Measurements from ENCODE around the gene DYNC1H1.

DNA sequence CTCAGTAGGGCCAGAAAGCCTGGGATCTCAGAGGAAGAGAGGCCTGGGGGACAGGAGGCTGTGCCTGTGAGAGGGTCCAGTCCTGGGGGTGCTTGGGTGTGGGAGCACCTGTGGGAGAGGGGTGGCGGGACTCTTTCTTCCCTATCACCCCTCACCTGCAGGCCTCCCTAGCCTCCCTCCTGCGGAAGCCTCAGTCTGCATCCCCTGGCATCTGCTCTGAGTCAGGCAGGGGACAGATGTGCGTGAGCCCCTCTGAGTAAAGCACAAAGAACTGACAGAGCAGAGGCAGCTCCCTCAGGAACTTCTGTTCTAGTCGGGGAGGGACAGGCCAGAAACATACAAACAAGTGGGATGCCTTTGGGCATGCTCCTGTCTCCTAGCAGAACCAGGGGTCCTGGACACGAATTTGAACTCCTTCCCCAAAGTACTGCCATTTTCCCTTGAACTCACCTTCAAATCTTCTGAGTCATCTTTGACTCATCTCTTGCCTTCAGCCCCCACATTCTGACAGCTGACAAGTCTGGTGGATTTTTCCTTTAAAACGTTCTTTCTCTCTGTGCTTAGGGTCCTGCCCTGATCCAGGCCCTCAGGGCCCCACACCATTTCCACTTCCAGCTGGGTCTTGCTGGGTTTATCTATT is 131.0 kb downstream of the DYNC1H1 start:
- TF ChIP-seq, protein P1, sequence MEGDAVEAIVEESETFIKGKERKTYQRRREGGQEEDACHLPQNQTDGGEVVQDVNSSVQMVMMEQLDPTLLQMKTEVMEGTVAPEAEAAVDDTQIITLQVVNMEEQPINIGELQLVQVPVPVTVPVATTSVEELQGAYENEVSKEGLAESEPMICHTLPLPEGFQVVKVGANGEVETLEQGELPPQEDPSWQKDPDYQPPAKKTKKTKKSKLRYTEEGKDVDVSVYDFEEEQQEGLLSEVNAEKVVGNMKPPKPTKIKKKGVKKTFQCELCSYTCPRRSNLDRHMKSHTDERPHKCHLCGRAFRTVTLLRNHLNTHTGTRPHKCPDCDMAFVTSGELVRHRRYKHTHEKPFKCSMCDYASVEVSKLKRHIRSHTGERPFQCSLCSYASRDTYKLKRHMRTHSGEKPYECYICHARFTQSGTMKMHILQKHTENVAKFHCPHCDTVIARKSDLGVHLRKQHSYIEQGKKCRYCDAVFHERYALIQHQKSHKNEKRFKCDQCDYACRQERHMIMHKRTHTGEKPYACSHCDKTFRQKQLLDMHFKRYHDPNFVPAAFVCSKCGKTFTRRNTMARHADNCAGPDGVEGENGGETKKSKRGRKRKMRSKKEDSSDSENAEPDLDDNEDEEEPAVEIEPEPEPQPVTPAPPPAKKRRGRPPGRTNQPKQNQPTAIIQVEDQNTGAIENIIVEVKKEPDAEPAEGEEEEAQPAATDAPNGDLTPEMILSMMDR (IDR thresholded peaks at IDR 0.05; ENCODE audit: insufficient read depth, low read depth, low read length), result no peak
- no peak for TF ChIP-seq EZH2 (IDR thresholded peaks at IDR 0.05; ENCODE audit: insufficient read depth, low read length)

Measured in astrocyte (in vitro differentiated cells and primary cell).